BE2C (cell line): Measurements from ENCODE around the gene TBC1D22A.

Source experiments
- DNase-seq: peaks from one replicate; pipeline ENCODE4 v3.0.0-alpha.2; 2020
- H3K27me3 ChIP-seq: fragments of 250-450 bp; sonication (Bioruptor Pico); 2 replicates; pipeline ENCODE4 v1.5.1; 2020; ENCODE audit warnings: mild to moderate bottlenecking
- H3K36me3 ChIP-seq: fragments of 250-450 bp; sonication (Bioruptor Pico); 2 replicates; pipeline ENCODE4 v1.5.1; 2020; ENCODE audit warnings: mild to moderate bottlenecking
- H3K4me1 ChIP-seq: fragments of 250-450 bp; sonication (Bioruptor Pico); 2 replicates; pipeline ENCODE4 v1.5.1; 2020
- H3K4me3 ChIP-seq: 2 replicates; pipeline ENCODE4 v1.5.1; 2011; ENCODE audit warnings: low read depth, low read length
- H3K9me3 ChIP-seq: fragments of 250-450 bp; sonication (Bioruptor Pico); 2 replicates; pipeline ENCODE4 v1.5.1; 2020
- CTCF ChIP-seq: IDR thresholded peaks from 2 replicates; pipeline ENCODE4 v1.5.1; 2012; ENCODE audit warnings: mild to moderate bottlenecking, low read depth, low read length

TBC1D22A gene

GRCh38 chr22:47017245-47017644 lies 254.8 kb downstream of the TBC1D22A start:
- Histone ChIP-seq H3K9me3 (no peaks in the 10 kb centered on the region; the same call in 1 of the 2 replicates), H3K4me3 (no peak overlapping the region), H3K36me3 (no peaks in the 10 kb centered on the region), H3K4me1 (no peaks in the 10 kb centered on the region), H3K27me3 (no peaks in the 10 kb centered on the region)
- DNase-seq, result no peak
- TF ChIP-seq CTCF, result no peak

- Histone ChIP-seq H3K9me3 (no peaks in the 10 kb centered on the region; the same call in 1 of the 2 replicates), H3K4me3 (no peak overlapping the region), H3K36me3 (no peaks in the 10 kb centered on the region), H3K27me3 (no peaks in the 10 kb centered on the region), H3K4me1 (no peaks in the 10 kb centered on the region)
- DNase-seq, result no peak
- no peak for TF ChIP-seq CTCF
Measured at GRCh38 chr22:47018010-47018910, 255.8 kb downstream of the TBC1D22A start.

- TF ChIP-seq CTCF, result no peak
- no peaks in the 10 kb centered on the region; the same call in 1 of the 2 replicates for H3K9me3 ChIP-seq
- no peaks in the 10 kb centered on the region for H3K36me3 ChIP-seq
- no peak for DNase-seq
- H3K4me3 ChIP-seq, result no peak overlapping the region
- no peaks in the 10 kb centered on the region for H3K27me3 ChIP-seq
- no peaks in the 10 kb centered on the region for H3K4me1 ChIP-seq
Measured at GRCh38 chr22:47019012-47019790, 256.8 kb downstream of the TBC1D22A start.

GRCh38 chr22:47020166-47020565 lies 257.7 kb downstream of the TBC1D22A start:
- no peaks in the 10 kb centered on the region for H3K4me1 ChIP-seq
- no peak for TF ChIP-seq CTCF
- DNase-seq, result no peak
- no peak overlapping the region for H3K4me3 ChIP-seq
- no peaks in the 10 kb centered on the region for H3K36me3 ChIP-seq
- no peaks in the 10 kb centered on the region for H3K27me3 ChIP-seq
- no peaks in the 10 kb centered on the region; the same call in 1 of the 2 replicates for H3K9me3 ChIP-seq

- H3K4me3 ChIP-seq, result no peak overlapping the region
- no peaks in the 10 kb centered on the region for H3K4me1 ChIP-seq
- DNase-seq, result no peak
- H3K27me3 ChIP-seq, result no peaks in the 10 kb centered on the region
- no peaks in the 10 kb centered on the region for H3K36me3 ChIP-seq
- no peak for TF ChIP-seq CTCF
- no peaks in the 10 kb centered on the region; the same call in 1 of the 2 replicates for H3K9me3 ChIP-seq
Measured at GRCh38 chr22:47021371-47022074, 259.1 kb downstream of the TBC1D22A start.
